ENCODE results near the gene ESR2.
"Not testable (repeated sequence)": the region's sequence is repeated elsewhere in the genome, so short reads cannot be mapped to it uniquely, and the experiment has no call there.

Gene ESR2

GRCh38 chr14:64053694-64054669 is 240.2 kb downstream of the ESR2 start:
- Histone ChIP-seq H3K79me2 (ENCODE audit: insufficient read depth, low read length) (no peaks in the 10 kb centered on the region; the same call in 1 of the 2 replicates), H3K4me3 (ENCODE audit: insufficient read depth, low read length, poor library complexity, severe bottlenecking) (no peak overlapping the region), H3K36me3 (ENCODE audit: low read length) (peaks cover 58% of the 10 kb centered on the region), H3F3A (ENCODE audit: insufficient read depth) (no peaks in the 10 kb centered on the region), H3K9ac (ENCODE audit: low read length) (no peak overlapping the region), H2AFZ (ENCODE audit: low read depth, low read length, severe bottlenecking) (no peak overlapping the region), H3K9me3 (ENCODE audit: insufficient read depth, low read length) (no peaks in the 10 kb centered on the region), H4K20me1 (ENCODE audit: low read depth, low read length) (no peaks in the 10 kb centered on the region), H3K27ac (ENCODE audit: low read depth, low read length) (no peak overlapping the region), H3K4me2 (ENCODE audit: low read depth, low read length, poor library complexity, severe bottlenecking) (no peak overlapping the region), H3K27me3 (ENCODE audit: low read length) (no peaks in the 10 kb centered on the region), H3K9me2 (replicated peaks; ENCODE audit: insufficient read depth, low read length) (no peaks in the 10 kb centered on the region)
- TF ChIP-seq CTCF (IDR thresholded peaks at IDR 0.05; ENCODE audit: insufficient read depth, low read length, poor library complexity, severe bottlenecking), result no peak
- TF ChIP-seq EZH2phosphoT487 (conservative IDR thresholded peaks at IDR 0.05; ENCODE audit: low read length), result no peak

GRCh38 chr14:64049616-64050381 is 244.4 kb downstream of the ESR2 start:
- H3K27me3 ChIP-seq (ENCODE audit: low read length), result no peaks in the 10 kb centered on the region
- H3F3A ChIP-seq (ENCODE audit: insufficient read depth), result no peaks in the 10 kb centered on the region
- H3K4me2 ChIP-seq (ENCODE audit: low read depth, low read length, poor library complexity, severe bottlenecking), result no peak overlapping the region
- no peak overlapping the region for H2AFZ ChIP-seq (ENCODE audit: low read depth, low read length, severe bottlenecking)
- H3K4me3 ChIP-seq (ENCODE audit: insufficient read depth, low read length, poor library complexity, severe bottlenecking), result no peak overlapping the region
- no peaks in the 10 kb centered on the region for H3K9me2 ChIP-seq (replicated peaks; ENCODE audit: insufficient read depth, low read length)
- H4K20me1 ChIP-seq (ENCODE audit: low read depth, low read length), result no peaks in the 10 kb centered on the region
- no peak overlapping the region for H3K27ac ChIP-seq (ENCODE audit: low read depth, low read length)
- no peaks in the 10 kb centered on the region; the same call in 1 of the 2 replicates for H3K79me2 ChIP-seq (ENCODE audit: insufficient read depth, low read length)
- TF ChIP-seq EZH2phosphoT487 (conservative IDR thresholded peaks at IDR 0.05; ENCODE audit: low read length) (no peak), CTCF (IDR thresholded peaks at IDR 0.05; ENCODE audit: insufficient read depth, low read length, poor library complexity, severe bottlenecking) (no peak)
- peaks cover 61% of the 10 kb centered on the region for H3K36me3 ChIP-seq (ENCODE audit: low read length)
- H3K9me3 ChIP-seq (ENCODE audit: insufficient read depth, low read length), result no peaks in the 10 kb centered on the region
- H3K9ac ChIP-seq (ENCODE audit: low read length), result no peak overlapping the region

GRCh38 chr14:64045091-64045490 is 249.1 kb downstream of the ESR2 start:
- Histone ChIP-seq H3F3A (ENCODE audit: insufficient read depth) (no peaks in the 10 kb centered on the region), H3K36me3 (ENCODE audit: low read length) (peaks cover 23% of the 10 kb centered on the region; the same call in 1 of the 2 replicates), H3K9ac (ENCODE audit: low read length) (no peak overlapping the region), H3K27ac (ENCODE audit: low read depth, low read length) (no peak overlapping the region), H4K20me1 (ENCODE audit: low read depth, low read length) (no peaks in the 10 kb centered on the region), H3K4me3 (ENCODE audit: insufficient read depth, low read length, poor library complexity, severe bottlenecking) (no peak overlapping the region), H3K27me3 (ENCODE audit: low read length) (no peaks in the 10 kb centered on the region), H3K4me2 (ENCODE audit: low read depth, low read length, poor library complexity, severe bottlenecking) (no peak overlapping the region), H3K9me2 (replicated peaks; ENCODE audit: insufficient read depth, low read length) (no peaks in the 10 kb centered on the region), H2AFZ (ENCODE audit: low read depth, low read length, severe bottlenecking) (no peak overlapping the region), H3K79me2 (ENCODE audit: insufficient read depth, low read length) (no peaks in the 10 kb centered on the region; the same call in 1 of the 2 replicates), H3K9me3 (ENCODE audit: insufficient read depth, low read length) (no peaks in the 10 kb centered on the region)
- TF ChIP-seq EZH2phosphoT487 (conservative IDR thresholded peaks at IDR 0.05; ENCODE audit: low read length), result no peak
- TF ChIP-seq CTCF (IDR thresholded peaks at IDR 0.05; ENCODE audit: insufficient read depth, low read length, poor library complexity, severe bottlenecking), result no peak

- H4K20me1 ChIP-seq (ENCODE audit: low read depth, low read length); H3K9ac ChIP-seq (ENCODE audit: low read length); H2AFZ ChIP-seq (ENCODE audit: low read depth, low read length, severe bottlenecking); H3K9me2 ChIP-seq (replicated peaks; ENCODE audit: insufficient read depth, low read length); H3K4me3 ChIP-seq (ENCODE audit: insufficient read depth, low read length, poor library complexity, severe bottlenecking); H3K4me2 ChIP-seq (ENCODE audit: low read depth, low read length, poor library complexity, severe bottlenecking); H3K27ac ChIP-seq (ENCODE audit: low read depth, low read length); H3F3A ChIP-seq (ENCODE audit: insufficient read depth); H3K9me3 ChIP-seq (ENCODE audit: insufficient read depth, low read length); H3K27me3 ChIP-seq (ENCODE audit: low read length); H3K79me2 ChIP-seq (ENCODE audit: insufficient read depth, low read length): not testable (repeated sequence)
- H3K36me3 ChIP-seq (ENCODE audit: low read length), result peaks cover 13% of the 10 kb centered on the region; the same call in 1 of the 2 replicates
These were observed 250.9 kb downstream of the ESR2 start for GRCh38 chr14:64043296-64043695.

All from SU-DHL-6 (cell line).